IMR-90 (cell line): ENCODE results near the gene KRT35. TPM values are rescaled to one million over a fixed set of nuclear protein-coding genes. Genes with fewer than 3 reads are reported as not detected.

ENCODE experiments used
- ATAC-seq: fragments of 200-7000 bp; cut with Tn5 transposase; 2 replicates; pipeline ENCODE4 v1.9.1; 2020; ENCODE audit warnings: low read depth, mild to moderate bottlenecking, moderate library complexity
- BruUV-seq: library from RNA; stranded (reverse); fragments of 400-500 nt; replicated peaks from 2 replicates; lab custom pipeline; 2021; lab: Mats Ljungman, UMichigan
- CTCF ChIA-PET: fragments of 300-600 bp; formaldehyde crosslinking; extraction: SDS; loops from one replicate; lab custom pipeline; 2021; ENCODE audit warnings: antibody characterized with exemption; lab: Yijun Ruan, JAX
- POLR2A ChIA-PET: fragments of 300-600 bp; sonication (Branson Sonifier 250); formaldehyde crosslinking; loops from one replicate; lab custom pipeline; 2022; ENCODE audit warnings: antibody characterized with exemption; ENCODE audit not compliant: unreplicated experiment; lab: Charles Lee
- DNase-seq: peaks from one replicate; pipeline ENCODE4 v3.0.0; 2013
- H2AFZ ChIP-seq: replicated peaks from 2 replicates; pipeline ENCODE3; 2013; ENCODE audit warnings: low read length, mild to moderate bottlenecking; ENCODE audit not compliant: poor library complexity
- H2AK5ac ChIP-seq: 2 replicates; pipeline ENCODE4 v1.6.1; 2013; ENCODE audit warnings: low read depth, low read length, inconsistent platforms
- H2AK9ac ChIP-seq: replicated peaks from 2 replicates; pipeline ENCODE3; 2013; ENCODE audit warnings: mild to moderate bottlenecking, low read depth, low read length, moderate library complexity; ENCODE audit not compliant: poor library complexity
- H2BK120ac ChIP-seq: 2 replicates; pipeline ENCODE4 v1.6.1; 2013; ENCODE audit warnings: low read depth, low read length, inconsistent platforms
- H2BK15ac ChIP-seq: 3 replicates; pipeline ENCODE4 v1.6.1; 2013; ENCODE audit warnings: low read depth, low read length, inconsistent platforms
- H2BK20ac ChIP-seq: 2 replicates; pipeline ENCODE4 v1.6.1; 2013; ENCODE audit warnings: low read depth, mild to moderate bottlenecking, inconsistent platforms, low read length, moderate library complexity
- H2BK5ac ChIP-seq: 2 replicates; pipeline ENCODE4 v1.6.1; 2013; ENCODE audit warnings: mild to moderate bottlenecking, low read depth, low read length, inconsistent platforms; ENCODE audit not compliant: poor library complexity, severe bottlenecking
- H3K14ac ChIP-seq: replicated peaks from 2 replicates; pipeline ENCODE4 v1.6.1; 2013; ENCODE audit warnings: low read depth, low read length, inconsistent platforms
- H3K18ac ChIP-seq: 2 replicates; pipeline ENCODE4 v1.6.1; 2013; ENCODE audit warnings: low read depth, low read length, control low read depth
- H3K23ac ChIP-seq: 2 replicates; pipeline ENCODE4 v1.6.1; 2013; ENCODE audit warnings: low read depth, low read length, inconsistent platforms
- H3K27ac ChIP-seq: 2 replicates; pipeline ENCODE4 v1.5.1; 2013; ENCODE audit warnings: mild to moderate bottlenecking, control low read depth, low read length; ENCODE audit not compliant: insufficient read depth
- H3K27me3 ChIP-seq: 2 replicates; pipeline ENCODE4 v1.6.1; 2013; ENCODE audit warnings: low read length; ENCODE audit not compliant: control insufficient read depth, insufficient read depth
- H3K36me3 ChIP-seq: 2 replicates; pipeline ENCODE4 v1.6.1; 2013; ENCODE audit warnings: low read length, mixed read lengths; ENCODE audit not compliant: control insufficient read depth, insufficient read depth
- H3K4ac ChIP-seq: 2 replicates; pipeline ENCODE4 v1.6.1; 2013; ENCODE audit warnings: low read depth, low read length, inconsistent platforms
- H3K4me1 ChIP-seq: 2 replicates; pipeline ENCODE4 v1.6.1; 2013; ENCODE audit warnings: low read length, mixed read lengths; ENCODE audit not compliant: control insufficient read depth, insufficient read depth
- H3K4me2 ChIP-seq: 2 replicates; pipeline ENCODE4 v1.6.1; 2013; ENCODE audit warnings: low read depth, mild to moderate bottlenecking, control low read depth, low read length, moderate library complexity
- H3K4me3 ChIP-seq: 2 replicates; pipeline ENCODE4 v1.5.1; 2013; ENCODE audit warnings: low read depth, mild to moderate bottlenecking, control low read depth, low read length, moderate library complexity; ENCODE audit not compliant: insufficient read depth
- H3K56ac ChIP-seq: 2 replicates; pipeline ENCODE4 v1.6.1; 2013; ENCODE audit warnings: low read length, inconsistent platforms; ENCODE audit not compliant: insufficient read depth; ENCODE audit errors: extremely low read depth
- H3K79me1 ChIP-seq, 2 experiments: 2 replicates each; pipeline ENCODE4 v1.6.1; 2013; ENCODE audit warnings: low read length in 2 of 2, inconsistent platforms in 1 of 2, low read depth in 1 of 2
- H3K9ac ChIP-seq: 2 replicates; pipeline ENCODE4 v1.6.1; 2013; ENCODE audit warnings: low read depth, low read length, control low read depth
- H3K9me1 ChIP-seq: 2 replicates; pipeline ENCODE4 v1.6.1; 2013; ENCODE audit warnings: low read length, inconsistent platforms; ENCODE audit not compliant: insufficient read depth
- H3K9me3 ChIP-seq: 2 replicates; pipeline ENCODE4 v1.6.1; 2013; ENCODE audit warnings: low read length; ENCODE audit not compliant: control insufficient read depth, insufficient read depth
- H4K20me1 ChIP-seq: 2 replicates; pipeline ENCODE4 v1.6.1; 2013; ENCODE audit warnings: low read length, inconsistent platforms; ENCODE audit not compliant: insufficient read depth
- H4K5ac ChIP-seq: 2 replicates; pipeline ENCODE4 v1.6.1; 2013; ENCODE audit warnings: mild to moderate bottlenecking, low read depth, low read length, control low read depth
- H4K8ac ChIP-seq, 2 experiments: 2 replicates each; pipeline ENCODE4 v1.6.1; 2013; ENCODE audit warnings: low read depth in 2 of 2, low read length in 2 of 2, control low read depth in 1 of 2, inconsistent platforms in 1 of 2
- H4K91ac ChIP-seq: 2 replicates; pipeline ENCODE4 v1.6.1; 2013; ENCODE audit warnings: low read depth, low read length, inconsistent platforms; ENCODE audit not compliant: insufficient read depth
- BHLHE40 ChIP-seq: fragments of 150-350 bp; IDR thresholded peaks from 2 replicates; pipeline ENCODE4 v1.6.1; 2016; ENCODE audit warnings: mild to moderate bottlenecking, low read depth, low read length
- CEBPB ChIP-seq: IDR thresholded peaks from 2 replicates; pipeline ENCODE4 v1.6.1; 2012; ENCODE audit warnings: low read depth, low read length, improper control_type of control experiment
- FOS ChIP-seq: fragments of 150-350 bp; IDR thresholded peaks from 2 replicates; pipeline ENCODE4 v1.6.1; 2016; ENCODE audit warnings: low read depth, low read length
- NFE2L2 ChIP-seq: fragments of 150-350 bp; IDR thresholded peaks from 2 replicates; pipeline ENCODE4 v1.6.1; 2016; ENCODE audit warnings: low read depth, mild to moderate bottlenecking, low read length
- RCOR1 ChIP-seq: IDR thresholded peaks from 2 replicates; pipeline ENCODE4 v1.6.1; 2012; ENCODE audit warnings: mild to moderate bottlenecking, low read length, improper control_type of control experiment; ENCODE audit not compliant: insufficient replicate concordance
- RFX5 ChIP-seq: IDR thresholded peaks from 2 replicates; pipeline ENCODE4 v1.8.0; 2012; ENCODE audit warnings: low read depth, mild to moderate bottlenecking, low read length, moderate library complexity
- SMC3 ChIP-seq: fragments of 150-350 bp; IDR thresholded peaks from 2 replicates; pipeline ENCODE4 v1.6.1; 2016; ENCODE audit warnings: low read depth, mild to moderate bottlenecking, antibody characterized with exemption, low read length, moderate library complexity
- WGBS, 2 experiments: methylation state at CpG; one replicate each; pipeline versions ENCODE4 v1.1.5 to v1.1.7; 2013; ENCODE audit warnings: missing lambda C conversion rate in 2 of 2; ENCODE audit not compliant: insufficient read length in 1 of 2; ENCODE audit errors: extremely low coverage in 2 of 2; 5-methylcytosine and 5-hydroxymethylcytosine counted together
- dilution Hi-C: fragments of 300-500 bp; cut with HindIII; formaldehyde crosslinking; loops from one replicate; pipeline ENCODE4 v1.14.3; 2018; ENCODE audit warnings: low sequenced_read_pairs; ENCODE audit not compliant: unreplicated experiment
- in situ Hi-C: fragments of 300-500 bp; cut with MboI; formaldehyde crosslinking; loops from 3 replicates; pipeline ENCODE4 v1.14.3; 2019; ENCODE audit warnings: low sequenced_read_pairs, inconsistent platforms, mixed read lengths
- intact Hi-C: fragments of 100-400 bp; cut with micrococcal nuclease; formaldehyde crosslinking; loops from 2 replicates; pipeline ENCODE4 v1.10.0; 2022
- polyA plus RNA-seq, 3 experiments: library from polyadenylated mRNA; depleted of rRNA; stranded (reverse); fragments of >200 nt; gene quantifications; 2 replicates each; pipeline ENCODE4 v1.2.3, GENCODE V29; 2012; ENCODE audit warnings: low replicate concordance in 1 of 3
- total RNA-seq: library from RNA; depleted of rRNA; stranded (reverse); fragments of >200 nt; gene quantifications from 2 replicates; pipeline ENCODE4 v1.2.3, GENCODE V29; 2012
- TF ChIP-seq, protein P1 (sequence below): conservative IDR thresholded peaks from 2 replicates; pipeline ENCODE4 v1.5.1; 2012; ENCODE audit warnings: mild to moderate bottlenecking, low read depth, low read length, improper control_type of control experiment

The KRT35 gene
- total and polyA plus RNA-seq, 2 of the 4 experiments (the other 2 are of a cell fraction) = not detected

DNA sequence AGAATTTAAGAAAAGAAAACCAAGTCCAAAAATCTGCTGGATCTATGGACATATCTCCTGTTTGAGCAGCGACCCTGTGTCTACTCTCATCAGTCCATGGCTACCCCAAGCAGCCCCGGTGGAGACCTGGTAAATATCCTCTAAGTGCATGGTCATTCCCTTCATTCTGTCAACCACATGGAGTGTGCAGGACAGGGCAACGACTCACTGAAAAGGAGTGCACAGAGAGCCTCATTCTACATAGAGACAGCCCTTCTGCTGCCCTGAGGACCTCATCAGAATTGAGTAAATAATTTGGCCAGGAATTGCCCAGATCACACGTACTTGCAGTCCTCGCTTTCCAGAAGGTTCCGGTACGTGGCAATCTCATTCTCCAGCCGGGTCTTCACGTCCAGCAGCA, 43.2 kb downstream of the KRT35 start:
- H3K4ac ChIP-seq = no peak overlapping the region
- H3K79me1 ChIP-seq = no peaks in the 10 kb centered on the region
- no peak overlapping the region for H3K14ac ChIP-seq
- TF ChIP-seq CEBPB (no peak), FOS (no peak), RCOR1 (no peak), NFE2L2 (no peak), BHLHE40 (no peak), RFX5 (no peak), SMC3 (no peak)
- TF ChIP-seq, protein P1, sequence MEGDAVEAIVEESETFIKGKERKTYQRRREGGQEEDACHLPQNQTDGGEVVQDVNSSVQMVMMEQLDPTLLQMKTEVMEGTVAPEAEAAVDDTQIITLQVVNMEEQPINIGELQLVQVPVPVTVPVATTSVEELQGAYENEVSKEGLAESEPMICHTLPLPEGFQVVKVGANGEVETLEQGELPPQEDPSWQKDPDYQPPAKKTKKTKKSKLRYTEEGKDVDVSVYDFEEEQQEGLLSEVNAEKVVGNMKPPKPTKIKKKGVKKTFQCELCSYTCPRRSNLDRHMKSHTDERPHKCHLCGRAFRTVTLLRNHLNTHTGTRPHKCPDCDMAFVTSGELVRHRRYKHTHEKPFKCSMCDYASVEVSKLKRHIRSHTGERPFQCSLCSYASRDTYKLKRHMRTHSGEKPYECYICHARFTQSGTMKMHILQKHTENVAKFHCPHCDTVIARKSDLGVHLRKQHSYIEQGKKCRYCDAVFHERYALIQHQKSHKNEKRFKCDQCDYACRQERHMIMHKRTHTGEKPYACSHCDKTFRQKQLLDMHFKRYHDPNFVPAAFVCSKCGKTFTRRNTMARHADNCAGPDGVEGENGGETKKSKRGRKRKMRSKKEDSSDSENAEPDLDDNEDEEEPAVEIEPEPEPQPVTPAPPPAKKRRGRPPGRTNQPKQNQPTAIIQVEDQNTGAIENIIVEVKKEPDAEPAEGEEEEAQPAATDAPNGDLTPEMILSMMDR = no peak
- WGBS, 2 experiments = 78% methylated on average over 7 of the region's 9 CpGs; no CpG with 5 or more reads in 1 of the 2 experiments
- H3K9me3 ChIP-seq = no peaks in the 10 kb centered on the region
- ChIA-PET CTCF (no interaction called here), POLR2A (no interaction called here)
- no peak overlapping the region for H3K27ac ChIP-seq
- no peaks in the 10 kb centered on the region for H3K36me3 ChIP-seq
- no peak overlapping the region for H3K18ac ChIP-seq
- H3K56ac ChIP-seq = no peak overlapping the region
- no peak overlapping the region for H3K9ac ChIP-seq
- no peak overlapping the region for H4K5ac ChIP-seq
- no peak overlapping the region for H2AK9ac ChIP-seq
- peaks cover 6% of the 10 kb centered on the region; the same call in 1 of the 2 replicates for H3K27me3 ChIP-seq
- H2BK20ac ChIP-seq = no peak overlapping the region
- H2BK5ac ChIP-seq = no peak overlapping the region
- no peaks in the 10 kb centered on the region for H4K20me1 ChIP-seq
- H2AFZ ChIP-seq = peak overlapping the region; percentile 28
- DNase-seq (peak; percentile 30), ATAC-seq (peak; percentile 59)
- no peak overlapping the region for H3K4me3 ChIP-seq
- peaks cover 5% of the 10 kb centered on the region; the same call in 1 of the 2 replicates for H3K9me1 ChIP-seq
- H4K8ac ChIP-seq = no peak overlapping the region
- intact Hi-C loops = no loop called here
- no TSS peak for BruUV-seq
- H4K91ac ChIP-seq = peak overlapping the region; percentile 19; the same call in 1 of the 2 replicates
- no peak overlapping the region for H3K4me2 ChIP-seq
- no peak overlapping the region for H2AK5ac ChIP-seq
- no peak overlapping the region; the same call in 2 of the 3 replicates for H2BK15ac ChIP-seq
- H2BK120ac ChIP-seq = no peak overlapping the region
- H3K4me1 ChIP-seq = peaks cover 8% of the 10 kb centered on the region
- H3K23ac ChIP-seq = no peak overlapping the region
- in situ Hi-C loops = no loop called here
- dilution Hi-C loops = no loop called here
